AG04449 (cell line): ENCODE measurements around the gene ABHD11.

Source experiments
- CTCF ChIA-PET: fragments of 350-600 bp; formaldehyde crosslinking; extraction: SDS; loops from one replicate; lab custom pipeline; 2021; ENCODE audit warnings: antibody characterized with exemption; lab: Yijun Ruan, JAX
- POLR2A ChIA-PET: fragments of 400-600, 350-600 bp; formaldehyde crosslinking; extraction: SDS; loops from one replicate; lab custom pipeline; 2020; ENCODE audit warnings: antibody characterized with exemption, inconsistent platforms; lab: Yijun Ruan, JAX
- DNase-seq: peaks from one replicate; pipeline ENCODE4 v3.0.0-alpha.2; 2010; ENCODE audit warnings: low read depth, low spot score
- H3K4me3 ChIP-seq: 2 replicates; pipeline ENCODE4 v1.5.1; 2011; ENCODE audit warnings: low read depth, mild to moderate bottlenecking, control low read depth, low read length
- TF ChIP-seq, protein P1 (sequence below): IDR thresholded peaks from one replicate; pipeline ENCODE4 v1.5.1; 2011; ENCODE audit warnings: mild to moderate bottlenecking, moderate library complexity, low read length, control low read depth, inconsistent platforms; ENCODE audit not compliant: insufficient read depth; ENCODE audit errors: missing control alignments

The ABHD11 gene

DNA sequence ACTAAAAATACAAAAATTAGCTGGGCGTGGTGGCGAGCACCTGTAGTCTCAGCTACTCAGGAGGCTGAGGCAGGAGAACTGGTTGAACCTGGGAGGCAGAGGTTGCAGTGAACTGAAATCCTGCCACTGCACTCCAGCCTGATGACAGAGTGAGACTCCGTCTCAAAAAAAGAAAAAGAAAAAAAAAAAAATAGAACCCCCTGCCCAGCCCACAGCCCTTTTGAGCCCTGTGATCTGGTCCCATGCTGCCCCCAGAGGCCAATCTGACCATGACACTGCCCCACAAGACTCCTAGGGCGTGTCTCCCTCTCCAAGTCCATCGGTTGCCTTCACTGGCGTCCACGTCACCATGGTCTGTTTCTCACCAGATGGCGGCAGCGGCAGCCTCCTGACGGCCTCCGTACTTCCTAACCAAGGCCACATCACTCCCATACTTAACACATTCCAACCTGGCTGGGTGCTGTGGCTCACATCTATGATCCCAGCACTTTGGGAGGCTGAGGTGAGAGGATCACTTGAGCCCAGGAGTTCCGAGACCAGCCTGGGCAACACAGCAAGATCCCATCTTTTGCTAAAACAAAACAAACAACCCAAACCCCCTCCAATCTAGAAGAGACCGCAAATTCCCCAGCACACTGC, 37.1 kb downstream of the ABHD11 start:
- CTCF ChIA-PET = interaction anchor here (0.7 to 4.2 kb wide), 11 partner anchors 9 to 206 kb away, joined by 3 to 29 read pairs (median 4); no protein-coding TSS in a partner anchor
- POLR2A ChIA-PET = no interaction called here
- no peak overlapping the region for H3K4me3 ChIP-seq
- TF ChIP-seq, protein P1, sequence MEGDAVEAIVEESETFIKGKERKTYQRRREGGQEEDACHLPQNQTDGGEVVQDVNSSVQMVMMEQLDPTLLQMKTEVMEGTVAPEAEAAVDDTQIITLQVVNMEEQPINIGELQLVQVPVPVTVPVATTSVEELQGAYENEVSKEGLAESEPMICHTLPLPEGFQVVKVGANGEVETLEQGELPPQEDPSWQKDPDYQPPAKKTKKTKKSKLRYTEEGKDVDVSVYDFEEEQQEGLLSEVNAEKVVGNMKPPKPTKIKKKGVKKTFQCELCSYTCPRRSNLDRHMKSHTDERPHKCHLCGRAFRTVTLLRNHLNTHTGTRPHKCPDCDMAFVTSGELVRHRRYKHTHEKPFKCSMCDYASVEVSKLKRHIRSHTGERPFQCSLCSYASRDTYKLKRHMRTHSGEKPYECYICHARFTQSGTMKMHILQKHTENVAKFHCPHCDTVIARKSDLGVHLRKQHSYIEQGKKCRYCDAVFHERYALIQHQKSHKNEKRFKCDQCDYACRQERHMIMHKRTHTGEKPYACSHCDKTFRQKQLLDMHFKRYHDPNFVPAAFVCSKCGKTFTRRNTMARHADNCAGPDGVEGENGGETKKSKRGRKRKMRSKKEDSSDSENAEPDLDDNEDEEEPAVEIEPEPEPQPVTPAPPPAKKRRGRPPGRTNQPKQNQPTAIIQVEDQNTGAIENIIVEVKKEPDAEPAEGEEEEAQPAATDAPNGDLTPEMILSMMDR = peak; percentile 66
- DNase-seq = no peak

DNA sequence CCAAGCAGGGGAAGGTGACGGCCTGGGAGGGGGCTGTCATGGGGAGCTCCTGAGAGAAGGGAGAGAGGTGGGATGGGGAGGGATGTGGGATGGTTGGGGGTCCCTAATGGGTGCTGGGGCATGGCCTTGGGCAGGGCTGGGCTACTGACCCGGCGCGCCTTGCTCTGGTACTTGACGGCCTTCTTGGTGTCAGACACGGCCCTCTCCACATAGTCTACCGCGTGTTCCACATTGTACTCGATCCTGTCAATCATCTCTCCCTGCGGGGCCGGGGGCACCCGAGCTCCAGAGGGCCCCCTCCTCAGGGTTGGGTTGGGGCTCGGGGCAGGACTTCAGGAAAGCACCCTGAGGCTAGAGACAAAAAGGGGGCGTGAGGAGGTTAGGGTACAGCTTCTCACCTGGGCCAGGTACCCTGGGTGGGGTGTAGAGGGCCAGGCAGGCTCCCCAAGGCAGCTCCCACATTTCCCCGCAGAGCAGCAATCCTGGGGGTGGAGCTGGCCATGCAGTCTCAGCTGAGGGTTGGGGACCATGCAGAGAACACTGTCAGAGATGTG, 37.9 kb downstream of the ABHD11 start:
- POLR2A ChIA-PET = no interaction called here
- no peak overlapping the region for H3K4me3 ChIP-seq
- TF ChIP-seq, protein P1 = no peak
- CTCF ChIA-PET = interaction anchor here (0.6 to 4.2 kb wide), 10 partner anchors 9 to 207 kb away, joined by 3 to 29 read pairs (median 4); no protein-coding TSS in a partner anchor
- DNase-seq = no peak

DNA sequence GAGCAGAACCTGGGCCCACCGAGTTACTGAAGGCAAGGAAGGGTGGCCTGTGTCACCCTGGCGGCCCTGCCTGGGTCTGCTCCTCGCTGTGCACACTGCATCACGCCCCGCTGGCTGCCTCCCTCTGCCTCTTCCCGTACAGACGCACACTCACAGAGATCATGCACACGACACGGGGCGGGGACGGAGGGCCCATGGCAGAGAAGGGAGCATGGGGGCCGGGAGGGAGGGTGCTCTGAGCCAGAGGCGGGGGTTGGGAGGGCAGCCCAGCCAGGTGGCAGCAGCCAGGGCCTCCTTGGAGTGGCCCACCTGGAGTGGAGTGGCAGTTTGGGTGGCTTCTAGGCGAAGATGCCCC, 38.6 kb downstream of the ABHD11 start:
- ChIA-PET POLR2A (no interaction called here), CTCF (interaction anchor here (1.0 to 3.6 kb wide), 4 partner anchors 8 to 32 kb away, joined by 4 to 29 read pairs (median 15); no protein-coding TSS in a partner anchor)
- DNase-seq = no peak
- no peak overlapping the region for H3K4me3 ChIP-seq
- TF ChIP-seq, protein P1 = no peak

DNA sequence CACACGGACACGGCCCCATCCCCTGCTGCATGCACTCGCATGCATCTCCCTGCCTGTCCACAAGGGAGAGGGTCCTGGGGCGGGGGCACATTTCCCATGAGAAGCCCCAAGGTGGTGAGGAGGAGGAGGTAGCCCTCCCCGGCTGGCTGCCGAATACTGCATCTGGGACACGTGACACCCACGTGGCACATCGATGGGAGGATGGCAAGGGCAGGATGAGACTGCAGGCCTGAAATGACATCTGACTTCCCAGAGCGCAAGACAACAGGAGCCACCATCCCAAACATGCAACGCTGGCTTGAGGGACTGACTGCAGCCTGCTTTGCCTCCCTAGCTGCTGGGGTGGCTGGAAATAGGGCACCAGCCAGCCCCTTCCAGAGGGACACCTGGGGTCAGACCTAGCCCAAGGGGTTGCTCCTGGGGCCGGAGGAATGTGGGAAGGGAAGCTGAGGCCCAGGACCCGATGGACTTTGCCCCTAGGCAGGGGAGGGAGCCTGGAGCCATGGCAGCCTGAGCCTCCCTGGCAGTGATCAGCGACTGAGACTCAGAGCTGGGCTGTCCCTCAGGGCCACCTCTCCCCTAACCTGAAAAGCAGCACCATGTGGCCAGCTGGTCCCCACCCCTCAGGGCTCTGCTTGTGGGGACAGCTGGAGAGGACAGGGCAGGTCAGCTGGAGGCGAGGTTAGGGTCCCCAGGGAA, 39.1 kb downstream of the ABHD11 start:
- DNase-seq = no peak
- H3K4me3 ChIP-seq = no peak overlapping the region
- POLR2A ChIA-PET = interaction anchor here (0.8 to 1.0 kb wide), 2 partner anchors 16 to 39 kb away, joined by 3 to 4 read pairs; partner anchors contain the start of gene ABHD11
- TF ChIP-seq, protein P1 = no peak
- CTCF ChIA-PET = interaction anchor here (1.0 to 3.6 kb wide), 2 partner anchors 11 to 21 kb away, joined by 4 to 29 read pairs; no protein-coding TSS in a partner anchor

DNA sequence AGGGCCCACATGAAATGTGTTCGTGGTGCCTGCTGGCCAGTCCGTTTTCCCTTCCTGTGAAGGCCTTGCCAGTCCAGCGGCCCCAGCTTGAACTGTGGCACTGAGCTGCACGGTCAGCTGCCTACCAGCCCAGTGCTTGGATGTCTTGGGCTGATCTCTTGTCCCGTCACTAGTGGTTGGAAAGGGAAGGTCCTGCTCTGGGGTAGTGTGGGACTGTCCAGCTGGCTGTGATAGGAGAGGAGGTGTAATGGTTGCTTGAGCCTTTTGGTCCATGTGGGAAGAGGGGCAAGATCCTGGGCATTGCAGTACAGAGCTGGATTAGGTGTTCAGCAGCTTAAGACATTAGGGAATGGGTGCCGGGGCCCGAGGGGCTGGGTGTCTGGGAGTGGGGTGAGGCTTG, 40.2 kb downstream of the ABHD11 start:
- TF ChIP-seq, protein P1 = no peak
- DNase-seq = no peak
- ChIA-PET POLR2A (interaction anchor here (0.6 to 1.0 kb wide), 3 partner anchors 17 to 132 kb away, joined by 3 to 5 read pairs (median 4); partner anchors contain the start of gene ABHD11), CTCF (interaction anchor here (1.5 to 1.9 kb wide), 2 partner anchors 30 to 91 kb away, joined by 5 to 7 read pairs; partner anchors contain the start of gene VPS37D)
- no peak overlapping the region for H3K4me3 ChIP-seq

DNA sequence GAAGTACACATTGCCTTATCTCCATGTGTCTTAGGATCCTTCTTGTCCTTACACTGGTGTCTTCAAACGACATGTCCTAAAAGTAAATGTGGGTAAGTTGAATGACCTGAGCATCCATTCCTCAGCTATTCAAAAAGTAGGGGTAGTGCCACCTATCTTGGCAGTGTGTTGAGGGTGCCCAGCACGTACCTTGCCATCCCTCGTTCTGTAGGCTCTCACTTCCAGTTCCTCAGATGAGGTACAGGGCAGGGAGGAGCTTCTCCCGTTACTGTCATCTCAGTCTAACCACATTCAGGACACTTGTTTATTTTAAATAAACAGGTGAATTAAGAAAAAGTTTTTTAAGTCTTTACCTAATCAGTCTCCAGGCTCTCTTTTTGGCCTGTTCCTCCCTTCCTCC, 42.2 kb downstream of the ABHD11 start:
- CTCF ChIA-PET = interaction anchor here (1.2 to 1.9 kb wide), 5 partner anchors 9 to 89 kb away, joined by 3 to 11 read pairs (median 5); partner anchors contain the start of gene VPS37D
- DNase-seq = no peak
- H3K4me3 ChIP-seq = no peak overlapping the region
- TF ChIP-seq, protein P1 = no peak
- POLR2A ChIA-PET = interaction anchor here (1.3 kb wide), 1 partner anchor 10 kb away, joined by 4 read pairs; no protein-coding TSS in a partner anchor
